Measurements from ENCODE around the gene UBAC2.

UBAC2 gene

GRCh38 chr13:99200432-99201167, at the start of gene UBAC2:
Gene UBAC2, plus strand, starts transcription at chr13:99200854. Its CDS starts 55 bp downstream, at chr13:99200909.
- no peak for TF ChIP-seq CTCF (IDR thresholded peaks at IDR 0.05; ENCODE audit: control insufficient read depth, insufficient read depth, low read depth, low read length, missing control alignments)
- DNase-seq (ENCODE audit: low read depth) = peak; percentile 62
- peak within 1 kb of the TSS; percentile 95 for H3K4me3 ChIP-seq (ENCODE audit: control insufficient read depth, low read depth, low read length)

- H3K4me3 ChIP-seq (ENCODE audit: control insufficient read depth, low read depth, low read length) = no peak overlapping the region
- no peak for TF ChIP-seq CTCF (IDR thresholded peaks at IDR 0.05; ENCODE audit: control insufficient read depth, insufficient read depth, low read depth, low read length, missing control alignments)
- no peak for DNase-seq (ENCODE audit: low read depth)
Measured at GRCh38 chr13:99151516-99151915, 49.1 kb upstream of the UBAC2 start.

GRCh38 chr13:99153219-99153618, 47.4 kb upstream of the UBAC2 start:
- no peak for DNase-seq (ENCODE audit: low read depth)
- H3K4me3 ChIP-seq (ENCODE audit: control insufficient read depth, low read depth, low read length) = no peak overlapping the region
- no peak for TF ChIP-seq CTCF (IDR thresholded peaks at IDR 0.05; ENCODE audit: control insufficient read depth, insufficient read depth, low read depth, low read length, missing control alignments)

- no peak for TF ChIP-seq CTCF (IDR thresholded peaks at IDR 0.05; ENCODE audit: control insufficient read depth, insufficient read depth, low read depth, low read length, missing control alignments)
- no peak for DNase-seq (ENCODE audit: low read depth)
- no peak overlapping the region for H3K4me3 ChIP-seq (ENCODE audit: control insufficient read depth, low read depth, low read length)
Measured at GRCh38 chr13:99154064-99154463, 46.6 kb upstream of the UBAC2 start.

GRCh38 chr13:99155821-99156220, 44.8 kb upstream of the UBAC2 start:
- no peak for TF ChIP-seq CTCF (IDR thresholded peaks at IDR 0.05; ENCODE audit: control insufficient read depth, insufficient read depth, low read depth, low read length, missing control alignments)
- no peak overlapping the region for H3K4me3 ChIP-seq (ENCODE audit: control insufficient read depth, low read depth, low read length)
- no peak for DNase-seq (ENCODE audit: low read depth)

GRCh38 chr13:99157046-99157445, 43.6 kb upstream of the UBAC2 start:
- no peak for DNase-seq (ENCODE audit: low read depth)
- no peak overlapping the region for H3K4me3 ChIP-seq (ENCODE audit: control insufficient read depth, low read depth, low read length)
- no peak for TF ChIP-seq CTCF (IDR thresholded peaks at IDR 0.05; ENCODE audit: control insufficient read depth, insufficient read depth, low read depth, low read length, missing control alignments)

Measured in AG09309 (cell line).